Endothelial cell of umbilical vein (primary cell): Measurements from ENCODE around the gene FUBP3. TPM values are rescaled to one million over a fixed set of nuclear protein-coding genes. Genes with fewer than 3 reads are reported as not detected.

Experiments
- BruUV-seq: library from RNA; stranded (reverse); fragments of 400-500 nt; replicated peaks from 2 replicates; lab custom pipeline; 2021; lab: Mats Ljungman, UMichigan
- CTCF ChIA-PET: fragments of 300-600, 350-600 bp; sonication (Branson Sonifier 250); formaldehyde crosslinking; loops from one replicate; lab custom pipeline; 2021; ENCODE audit warnings: antibody characterized with exemption, inconsistent platforms; lab: Charles Lee
- POLR2A ChIA-PET: fragments of 300-600, 350-600 bp; sonication (Branson Sonifier 250); formaldehyde crosslinking; loops from one replicate; lab custom pipeline; 2021; ENCODE audit warnings: antibody characterized with exemption, inconsistent platforms; lab: Charles Lee
- DNase-seq: peaks from one replicate; pipeline ENCODE4 v3.0.0-alpha.2; 2011; ENCODE audit warnings: low read depth, low spot score
- FAIRE-seq: peaks from 2 replicates; lab custom pipeline; 2011; peaks lifted over from hg19 to GRCh38; lab: Jason Lieb, UNC
- H2AFZ ChIP-seq: 2 replicates; pipeline ENCODE4 v1.6.0; 2012; ENCODE audit warnings: low read depth, low read length, control low read depth, inconsistent platforms
- H3K27ac ChIP-seq: 2 replicates; pipeline ENCODE4 v1.5.1; 2011; ENCODE audit warnings: low read depth, mild to moderate bottlenecking, control low read depth, low read length, moderate library complexity; ENCODE audit not compliant: insufficient read depth
- H3K27me3 ChIP-seq, 2 experiments: 2 replicates each; pipeline versions ENCODE4 v1.6.0 to v1.6.1; 2011; ENCODE audit warnings: low read length in 2 of 2, mixed read lengths in 1 of 2; ENCODE audit not compliant: control insufficient read depth in 2 of 2, insufficient read depth in 2 of 2
- H3K36me3 ChIP-seq, 2 experiments: 2 replicates in 1 of 2; 3 replicates in 1 of 2; pipeline ENCODE4 v1.5.1; 2011; ENCODE audit warnings: low read length in 2 of 2, mild to moderate bottlenecking in 1 of 2, moderate library complexity in 1 of 2; ENCODE audit not compliant: control insufficient read depth in 2 of 2, insufficient read depth in 2 of 2; ENCODE audit errors: extremely low read depth in 1 of 2
- H3K4me1 ChIP-seq: 3 replicates; pipeline ENCODE4 v1.5.1; 2011; ENCODE audit warnings: mild to moderate bottlenecking, low read length; ENCODE audit not compliant: control insufficient read depth, insufficient read depth; ENCODE audit errors: extremely low read depth
- H3K4me2 ChIP-seq: 2 replicates; pipeline ENCODE4 v1.6.1; 2011; ENCODE audit warnings: low read length, control low read depth, mixed read lengths; ENCODE audit not compliant: insufficient read depth
- H3K4me3 ChIP-seq, 3 experiments: fragments of 200-600 bp in 1 of 3; sonication (generic), shearing (Covaris generic) in 1 of 3; replicated peaks in 1 of 3; 2 replicates each; pipeline ENCODE4 v1.5.1; 2011 to 2016; ENCODE audit warnings: control low read depth in 3 of 3, low read length in 3 of 3, mild to moderate bottlenecking in 2 of 3, inconsistent platforms in 1 of 3, low read depth in 1 of 3, moderate library complexity in 1 of 3; ENCODE audit not compliant: insufficient read depth in 1 of 3
- H3K79me2 ChIP-seq: 2 replicates; pipeline ENCODE4 v1.6.0; 2012; ENCODE audit warnings: low read length, inconsistent platforms; ENCODE audit not compliant: control insufficient read depth, insufficient read depth
- H3K9ac ChIP-seq: replicated peaks from 2 replicates; pipeline ENCODE3; 2011; ENCODE audit warnings: low read length, control low read depth; ENCODE audit not compliant: insufficient read depth; ENCODE audit errors: extremely low read depth
- H3K9me1 ChIP-seq: replicated peaks from 3 replicates; pipeline ENCODE4 v1.6.0; 2011; ENCODE audit warnings: mild to moderate bottlenecking, low read length; ENCODE audit not compliant: control insufficient read depth, insufficient read depth; ENCODE audit errors: extremely low read depth
- H3K9me3 ChIP-seq: replicated peaks from 2 replicates; pipeline ENCODE4 v1.5.1; 2012; ENCODE audit warnings: low read length, inconsistent platforms; ENCODE audit not compliant: control insufficient read depth, insufficient read depth
- H4K20me1 ChIP-seq: replicated peaks from 2 replicates; pipeline ENCODE3; 2011; ENCODE audit warnings: mild to moderate bottlenecking, low read length; ENCODE audit not compliant: control insufficient read depth, insufficient read depth; ENCODE audit errors: extremely low read depth
- EZH2 ChIP-seq: IDR thresholded peaks from 2 replicates; pipeline ENCODE4 v1.6.1; 2012; ENCODE audit warnings: borderline replicate concordance, low read depth, mild to moderate bottlenecking, moderate library complexity, low read length, inconsistent platforms; ENCODE audit not compliant: severe bottlenecking
- FOS ChIP-seq: IDR thresholded peaks from 2 replicates; pipeline ENCODE4 v1.6.1; 2011; ENCODE audit warnings: mild to moderate bottlenecking, low read length, moderate library complexity, borderline replicate concordance; ENCODE audit not compliant: insufficient read depth
- GATA2 ChIP-seq: IDR thresholded peaks from 2 replicates; pipeline ENCODE4 v1.7.0; 2011; ENCODE audit warnings: low read depth, mild to moderate bottlenecking, moderate library complexity, mixed read lengths, low read length; ENCODE audit not compliant: insufficient read length, insufficient read depth
- JUN ChIP-seq: IDR thresholded peaks from 2 replicates; pipeline ENCODE4 v1.6.1; 2011; ENCODE audit warnings: borderline replicate concordance, low read depth; ENCODE audit not compliant: insufficient read length, insufficient read depth
- MYC ChIP-seq: IDR thresholded peaks from one replicate; pipeline ENCODE4 v1.6.1; 2011; ENCODE audit warnings: mild to moderate bottlenecking, low read depth, low read length
- POLR2A ChIP-seq: IDR thresholded peaks from 2 replicates; pipeline ENCODE4 v1.6.1; 2012; ENCODE audit warnings: low read depth, mild to moderate bottlenecking, control low read depth, low read length
- POLR2AphosphoS5 ChIP-seq: IDR thresholded peaks from 2 replicates; pipeline ENCODE4 v1.6.1; 2012; ENCODE audit warnings: low read depth, mild to moderate bottlenecking, control low read depth, low read length, moderate library complexity; ENCODE audit not compliant: insufficient read depth
- dilution Hi-C: fragments of 300-500 bp; cut with MboI; formaldehyde crosslinking; loops from one replicate; pipeline ENCODE4 v1.15.0; 2019; ENCODE audit warnings: low sequenced_read_pairs; ENCODE audit not compliant: extremely low pct_ligation_motif_present
- intact Hi-C: fragments of 100-400 bp; cut with micrococcal nuclease; formaldehyde crosslinking; loops from one replicate; pipeline ENCODE4 v1.10.0; 2022
- polyA plus RNA-seq, 4 experiments: library from polyadenylated mRNA; depleted of rRNA in 3 of 4; stranded (reverse) in 3 of 4; unstranded in 1 of 4; fragments of >200 nt; gene quantifications; 2 replicates each; pipeline versions ENCODE4 v1.2.1 to v1.2.3, GENCODE V29; 2011 to 2012; ENCODE audit warnings: missing spikeins in 1 of 4
- total RNA-seq: library from RNA; stranded (reverse); gene quantifications from 2 replicates; pipeline ENCODE4 v1.2.3, GENCODE V29; 2021
- TF ChIP-seq, protein P1 (sequence below), 2 donors: IDR thresholded peaks; 1 replicate in 1 of 2; 2 replicates in 1 of 2; pipeline ENCODE4 v1.5.1; 2011; ENCODE audit warnings: low read length in 2 of 2, mild to moderate bottlenecking in 2 of 2, moderate library complexity in 2 of 2, control low read depth in 1 of 2, inconsistent platforms in 1 of 2, low read depth in 1 of 2; ENCODE audit not compliant: insufficient read depth in 1 of 2; ENCODE audit errors: extremely low read depth in 1 of 2
- TF ChIP-seq, protein P2 (sequence below): IDR thresholded peaks from 2 replicates; pipeline ENCODE4 v1.6.1; 2011; ENCODE audit not compliant: insufficient read depth, insufficient read length

Gene FUBP3
- total and polyA plus RNA-seq, 2 donors (not counting 3 experiments of a cell fraction or from before 2014, with no cell fraction given): 19.4 to 50.9 TPM

DNA sequence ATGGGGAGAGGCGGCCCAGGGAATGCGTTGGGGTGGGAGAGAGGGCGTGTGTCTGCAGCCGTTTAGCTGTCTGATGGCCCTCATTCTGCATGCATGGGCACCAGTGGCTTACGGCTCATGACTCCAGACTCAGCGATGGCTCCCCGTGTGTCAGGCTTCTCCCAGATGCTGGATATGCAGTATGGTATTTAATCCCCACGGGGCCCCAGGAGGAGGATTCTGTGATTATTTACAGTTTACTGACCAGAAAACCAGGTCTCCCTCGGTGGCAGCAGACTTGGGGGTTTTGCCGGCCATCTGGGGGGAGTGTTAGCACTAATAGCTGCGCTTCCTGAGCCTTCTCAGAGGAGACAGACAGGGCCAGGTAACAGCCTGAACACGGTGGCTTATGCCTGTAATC lies 89.3 kb downstream of the FUBP3 start:
- FAIRE-seq (no peak), DNase-seq (no peak)
- no peak overlapping the region for H3K27ac ChIP-seq
- H3K9me3 ChIP-seq: no peaks in the 10 kb centered on the region
- no peaks in the 10 kb centered on the region for H3K9me1 ChIP-seq
- dilution Hi-C loops: no loop called here
- intact Hi-C loops: no loop called here
- TF ChIP-seq POLR2AphosphoS5: no peak
- no peak for TF ChIP-seq EZH2
- no peak for TF ChIP-seq JUN
- no peak overlapping the region for H2AFZ ChIP-seq
- no peaks in the 10 kb centered on the region for H3K79me2 ChIP-seq
- no peak overlapping the region for H3K4me2 ChIP-seq
- H3K36me3 ChIP-seq: no peaks in the 10 kb centered on the region
- H4K20me1 ChIP-seq: no peaks in the 10 kb centered on the region
- H3K4me3 ChIP-seq: no peak overlapping the region
- H3K27me3 ChIP-seq: peaks cover 46 to 50% of the 10 kb centered on the region in 2 experiments
- ChIA-PET POLR2A (interaction anchor here (0.5 kb wide), 1 partner anchor 381 kb away, joined by 5 read pairs; no protein-coding TSS in a partner anchor), CTCF (interaction anchor here (1.1 kb wide), 1 partner anchor 15 kb away, joined by 3 read pairs; no protein-coding TSS in a partner anchor)
- no peak overlapping the region for H3K9ac ChIP-seq
- H3K4me1 ChIP-seq: no peaks in the 10 kb centered on the region
- no TSS peak for BruUV-seq

DNA sequence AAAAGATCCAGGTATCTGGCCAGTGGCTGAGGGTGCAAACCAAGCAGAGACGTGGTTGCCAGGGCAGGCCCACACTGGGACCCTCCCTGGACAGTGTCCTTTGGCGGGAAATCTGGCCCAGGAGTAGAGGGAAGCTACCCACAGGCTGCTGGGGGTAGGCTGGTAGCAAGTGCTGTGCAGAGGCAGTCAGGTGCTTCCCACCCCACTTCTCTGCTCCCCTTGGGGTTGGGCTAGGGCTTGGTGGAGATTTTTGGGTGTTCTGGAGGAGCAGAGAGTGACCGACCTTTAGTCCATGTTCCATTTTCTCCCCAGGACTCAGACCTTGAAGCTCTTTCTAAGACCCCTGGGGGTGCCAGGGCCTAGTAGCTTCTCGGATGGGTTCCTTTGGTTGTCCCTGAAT lies 90.6 kb downstream of the FUBP3 start:
- Histone ChIP-seq H3K36me3 (no peaks in the 10 kb centered on the region), H2AFZ (no peak overlapping the region), H3K9ac (no peak overlapping the region), H3K4me1 (no peaks in the 10 kb centered on the region), H3K9me1 (no peaks in the 10 kb centered on the region), H3K27me3 (peaks cover 34 to 37% of the 10 kb centered on the region in 2 experiments), H4K20me1 (no peaks in the 10 kb centered on the region), H3K9me3 (no peaks in the 10 kb centered on the region), H3K27ac (no peak overlapping the region), H3K79me2 (no peaks in the 10 kb centered on the region), H3K4me3 (no peak overlapping the region), H3K4me2 (no peak overlapping the region)
- dilution Hi-C loops: no loop called here
- ChIA-PET CTCF (interaction anchor here (0.6 to 1.2 kb wide), 2 partner anchors 12 to 14 kb away, joined by 3 read pairs; no protein-coding TSS in a partner anchor), POLR2A (no interaction called here)
- BruUV-seq: no TSS peak
- FAIRE-seq (no peak), DNase-seq (no peak)
- TF ChIP-seq, protein P1, sequence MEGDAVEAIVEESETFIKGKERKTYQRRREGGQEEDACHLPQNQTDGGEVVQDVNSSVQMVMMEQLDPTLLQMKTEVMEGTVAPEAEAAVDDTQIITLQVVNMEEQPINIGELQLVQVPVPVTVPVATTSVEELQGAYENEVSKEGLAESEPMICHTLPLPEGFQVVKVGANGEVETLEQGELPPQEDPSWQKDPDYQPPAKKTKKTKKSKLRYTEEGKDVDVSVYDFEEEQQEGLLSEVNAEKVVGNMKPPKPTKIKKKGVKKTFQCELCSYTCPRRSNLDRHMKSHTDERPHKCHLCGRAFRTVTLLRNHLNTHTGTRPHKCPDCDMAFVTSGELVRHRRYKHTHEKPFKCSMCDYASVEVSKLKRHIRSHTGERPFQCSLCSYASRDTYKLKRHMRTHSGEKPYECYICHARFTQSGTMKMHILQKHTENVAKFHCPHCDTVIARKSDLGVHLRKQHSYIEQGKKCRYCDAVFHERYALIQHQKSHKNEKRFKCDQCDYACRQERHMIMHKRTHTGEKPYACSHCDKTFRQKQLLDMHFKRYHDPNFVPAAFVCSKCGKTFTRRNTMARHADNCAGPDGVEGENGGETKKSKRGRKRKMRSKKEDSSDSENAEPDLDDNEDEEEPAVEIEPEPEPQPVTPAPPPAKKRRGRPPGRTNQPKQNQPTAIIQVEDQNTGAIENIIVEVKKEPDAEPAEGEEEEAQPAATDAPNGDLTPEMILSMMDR (IDR thresholded peaks at IDR 0.05; ENCODE audit: extremely low read depth in 1 of 2, insufficient read depth in 1 of 2, low read depth in 1 of 2, low read length in 2 of 2): no peak
- TF ChIP-seq, protein P2, sequence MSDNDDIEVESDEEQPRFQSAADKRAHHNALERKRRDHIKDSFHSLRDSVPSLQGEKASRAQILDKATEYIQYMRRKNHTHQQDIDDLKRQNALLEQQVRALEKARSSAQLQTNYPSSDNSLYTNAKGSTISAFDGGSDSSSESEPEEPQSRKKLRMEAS: no peak
- TF ChIP-seq POLR2A (no peak), POLR2AphosphoS5 (no peak), JUN (no peak), MYC (no peak), GATA2 (no peak), EZH2 (no peak), FOS (no peak)
- intact Hi-C loops: no loop called here
